NCI-H2171 treated with DMSO at 0.1 percent for 48 hours (cell line): ENCODE measurements around the gene PSMB7.
"Not testable (repeated sequence)": the region's sequence is repeated elsewhere in the genome, so short reads cannot be mapped to it uniquely, and the experiment has no call there.

Experiments used
- DNase-seq: peaks from one replicate; lab custom pipeline; 2025; lab: John Stamatoyannopoulos, UW

PSMB7 gene

GRCh38 chr9:124442826-124443225, 27.6 kb upstream of the PSMB7 start:
- no peak for DNase-seq

GRCh38 chr9:124442379-124442778, 27.1 kb upstream of the PSMB7 start:
- no peak for DNase-seq

- DNase-seq = peak; percentile 65
These were observed 26.0 kb upstream of the PSMB7 start for GRCh38 chr9:124441291-124441690.

GRCh38 chr9:124440786-124441185, 25.5 kb upstream of the PSMB7 start:
- DNase-seq = no peak

GRCh38 chr9:124439686-124440243, 24.5 kb upstream of the PSMB7 start:
- DNase-seq = no peak

GRCh38 chr9:124439086-124439485, 23.8 kb upstream of the PSMB7 start:
- no peak for DNase-seq

- DNase-seq = no peak
These were observed 22.8 kb upstream of the PSMB7 start for GRCh38 chr9:124438091-124438490.

GRCh38 chr9:124437086-124437485, 21.8 kb upstream of the PSMB7 start:
- DNase-seq = no peak

- no peak for DNase-seq
These were observed 21.1 kb upstream of the PSMB7 start for GRCh38 chr9:124436320-124436719.

GRCh38 chr9:124429530-124429867, 14.3 kb upstream of the PSMB7 start:
- no peak for DNase-seq

- peak; percentile 62 for DNase-seq
These were observed 13.7 kb upstream of the PSMB7 start for GRCh38 chr9:124428751-124429529.

- no peak for DNase-seq
These were observed 12.0 kb upstream of the PSMB7 start for GRCh38 chr9:124427281-124427680.

- no peak for DNase-seq
These were observed 11.1 kb upstream of the PSMB7 start for GRCh38 chr9:124426361-124426760.

GRCh38 chr9:124425733-124426132, 10.5 kb upstream of the PSMB7 start:
- not testable (repeated sequence) for DNase-seq

GRCh38 chr9:124423591-124423990, 8.3 kb upstream of the PSMB7 start:
- no peak for DNase-seq

- no peak for DNase-seq
These were observed 7.9 kb upstream of the PSMB7 start for GRCh38 chr9:124423155-124423554.

- DNase-seq = peak; percentile 90
These were observed 5.8 kb upstream of the PSMB7 start for GRCh38 chr9:124420991-124421543.

GRCh38 chr9:124419832-124420489, 4.7 kb upstream of the PSMB7 start:
- no peak for DNase-seq

- no peak for DNase-seq
These were observed 726 bp upstream of the PSMB7 start for GRCh38 chr9:124415852-124416484.

- DNase-seq = no peak
These were observed 630 bp downstream of the PSMB7 start for GRCh38 chr9:124414612-124415011.

- no peak for DNase-seq
These were observed 3.0 kb downstream of the PSMB7 start for GRCh38 chr9:124412228-124412575.

GRCh38 chr9:124411514-124412227, 3.6 kb downstream of the PSMB7 start:
- no peak for DNase-seq
